ENCODE data around the gene MRPS18A. TPM values are rescaled to one million over a fixed set of nuclear protein-coding genes. Genes with fewer than 3 reads are reported as not detected.

MRPS18A gene
- total and polyA plus RNA-seq, 2 of the 13 experiments (the other 11 are each of a cell fraction or from before 2014, with no cell fraction given) = 87.8 to 89.1 TPM

GRCh38 chr6:43629104-43629504, 58.5 kb downstream of the MRPS18A start, which contains the start of gene GTPBP2 (continued):
- TF ChIP-seq ARID3A (IDR thresholded peaks at IDR 0.05; ENCODE audit: low read depth, low read length) (0 out of 2 replicates have a peak, but pooled peaks have one; percentile 28), NAIF1 (CRISPR knock-in tag; IDR thresholded peaks at IDR 0.05; ENCODE audit: borderline replicate concordance) (no peak), IKZF1 (IDR thresholded peaks at IDR 0.05) (no peak), DPF2 (CRISPR knock-in tag; IDR thresholded peaks at IDR 0.05; ENCODE audit: borderline replicate concordance, low read depth) (no peak), ARID4A (CRISPR knock-in tag; IDR thresholded peaks at IDR 0.05; ENCODE audit: borderline replicate concordance) (0 out of 2 replicates have a peak, but pooled peaks have one; percentile 23), ZBTB8A (CRISPR knock-in tag; IDR thresholded peaks at IDR 0.05; ENCODE audit: borderline replicate concordance, low read depth) (no peak), ZNF816 (CRISPR knock-in tag; IDR thresholded peaks at IDR 0.05; ENCODE audit: borderline replicate concordance) (no peak), MBD4 (IDR thresholded peaks at IDR 0.05; ENCODE audit: borderline replicate concordance, low read length) (no peak), PTBP1 (IDR thresholded peaks at IDR 0.05; ENCODE audit: low read depth, low read length, poor library complexity, severe bottlenecking) (no peak), MEF2D (CRISPR knock-in tag; IDR thresholded peaks at IDR 0.05) (no peak), KMT2A (CRISPR knock-in tag; IDR thresholded peaks at IDR 0.05) (0 out of 2 replicates have a peak, but pooled peaks have one; percentile 64), PAWR (CRISPR knock-in tag; IDR thresholded peaks at IDR 0.05; ENCODE audit: borderline replicate concordance) (no peak), REL (CRISPR knock-in tag; conservative IDR thresholded peaks at IDR 0.05) (peak; percentile 64; the same call in 1 of the 2 replicates), ZNF768 (CRISPR knock-in tag; IDR thresholded peaks at IDR 0.05) (no peak), ZSCAN5A (CRISPR knock-in tag; IDR thresholded peaks at IDR 0.05; ENCODE audit: borderline replicate concordance) (no peak; the same call in 1 of the 2 replicates), HOXA5 (CRISPR knock-in tag; IDR thresholded peaks at IDR 0.05) (no peak), RAD21 (CRISPR knock-in tag; IDR thresholded peaks at IDR 0.05) (no peak), ZNF552 (CRISPR knock-in tag; IDR thresholded peaks at IDR 0.05; ENCODE audit: borderline replicate concordance) (no peak), NKX3-1 (CRISPR knock-in tag; IDR thresholded peaks at IDR 0.05) (no peak), TRIM24 (CRISPR knock-in tag; IDR thresholded peaks at IDR 0.05) (no peak), ZNF850 (CRISPR knock-in tag; conservative IDR thresholded peaks at IDR 0.05) (no peak), DNMT1 (CRISPR knock-in tag; IDR thresholded peaks at IDR 0.05) (no peak), HHEX (CRISPR knock-in tag; IDR thresholded peaks at IDR 0.05) (no peak), SRF (IDR thresholded peaks at IDR 0.05; ENCODE audit: low read depth, low read length) (no peak)

All from HepG2 (cell line).